HAP-1 (cell line): Measurements from ENCODE around the gene ATOX1.
"Not testable (repeated sequence)": the region's sequence is repeated elsewhere in the genome, so short reads cannot be mapped to it uniquely, and the experiment has no call there.

Source experiments
- DNase-seq, 2 experiments: peaks; one replicate each; pipeline ENCODE4 v3.0.0-alpha.2; 2016 to 2020; ENCODE audit warnings: low spot score in 2 of 2
- H3K27me3 ChIP-seq: fragments of 250-450 bp; sonication (Bioruptor Pico); 2 replicates; pipeline ENCODE4 v1.5.1; 2020; ENCODE audit warnings: low read depth, mild to moderate bottlenecking, moderate library complexity
- H3K36me3 ChIP-seq: fragments of 250-450 bp; sonication (Bioruptor Pico); replicated peaks from 2 replicates; pipeline ENCODE4 v1.5.1; 2020; ENCODE audit warnings: mild to moderate bottlenecking
- H3K4me1 ChIP-seq: fragments of 250-450 bp; sonication (Bioruptor Pico); 2 replicates; pipeline ENCODE4 v1.5.1; 2020; ENCODE audit warnings: mild to moderate bottlenecking
- H3K4me3 ChIP-seq: fragments of 250-450 bp; sonication (Bioruptor Pico); 2 replicates; pipeline ENCODE4 v1.5.1; 2020; ENCODE audit warnings: mild to moderate bottlenecking, moderate library complexity
- H3K9me3 ChIP-seq: fragments of 250-450 bp; sonication (Bioruptor Pico); 2 replicates; pipeline ENCODE4 v1.5.1; 2020; ENCODE audit warnings: mild to moderate bottlenecking, moderate library complexity
- in situ Hi-C: fragments of 300-500 bp; cut with MboI; formaldehyde crosslinking; loops from 3 replicates; pipeline ENCODE4 v1.14.3; 2020; ENCODE audit warnings: low sequenced_read_pairs, inconsistent platforms, mixed read lengths

Gene ATOX1

DNA sequence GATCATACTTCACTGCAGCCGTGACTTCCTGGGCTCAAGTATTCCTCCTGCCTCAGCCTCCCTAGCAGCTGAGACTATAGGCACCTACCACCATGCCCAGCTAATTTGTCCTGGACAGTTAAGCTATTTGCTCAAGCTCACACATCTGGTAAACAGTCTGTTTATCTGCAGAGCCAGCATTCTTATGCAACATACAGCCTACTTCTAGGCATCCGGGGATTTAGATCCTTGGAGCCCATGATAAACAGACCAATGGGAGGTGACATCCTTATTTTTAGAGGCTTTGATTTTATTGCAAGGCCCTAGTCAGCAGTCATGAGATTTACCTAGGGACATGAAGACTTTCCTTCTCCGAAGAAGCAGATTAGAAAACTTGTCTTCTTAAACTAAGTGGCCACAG lies 21.0 kb downstream of the ATOX1 start:
- no peaks in the 10 kb centered on the region for H3K36me3 ChIP-seq
- no peak for DNase-seq
- H3K27me3 ChIP-seq = no peaks in the 10 kb centered on the region
- H3K4me3 ChIP-seq = no peak overlapping the region
- no peaks in the 10 kb centered on the region for H3K9me3 ChIP-seq
- H3K4me1 ChIP-seq = no peaks in the 10 kb centered on the region
- in situ Hi-C loops = no loop called here

DNA sequence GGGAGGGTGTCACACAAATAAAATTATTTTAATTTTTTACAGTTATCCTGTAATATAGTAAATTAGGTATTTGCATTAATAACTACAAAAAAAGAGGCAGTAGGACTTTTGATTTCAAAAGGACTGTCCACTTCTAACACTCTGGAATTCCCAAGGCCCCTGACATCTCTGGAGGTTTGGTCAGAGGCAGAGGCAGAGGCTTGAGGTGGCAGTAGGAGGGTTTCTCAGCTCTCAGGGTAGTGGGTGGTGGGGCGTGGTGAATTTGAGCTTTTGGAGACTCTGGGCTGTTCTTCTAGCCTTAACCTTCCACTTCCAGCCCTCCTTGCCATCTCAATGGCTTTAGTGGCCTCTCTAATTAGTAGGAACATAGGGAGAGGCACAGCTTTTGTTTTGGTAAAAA lies 22.8 kb downstream of the ATOX1 start:
- in situ Hi-C loops = no loop called here
- Histone ChIP-seq H3K27me3 (no peaks in the 10 kb centered on the region), H3K4me1 (no peaks in the 10 kb centered on the region), H3K36me3 (no peaks in the 10 kb centered on the region), H3K9me3 (no peaks in the 10 kb centered on the region), H3K4me3 (no peak overlapping the region)
- DNase-seq = no peak

DNA sequence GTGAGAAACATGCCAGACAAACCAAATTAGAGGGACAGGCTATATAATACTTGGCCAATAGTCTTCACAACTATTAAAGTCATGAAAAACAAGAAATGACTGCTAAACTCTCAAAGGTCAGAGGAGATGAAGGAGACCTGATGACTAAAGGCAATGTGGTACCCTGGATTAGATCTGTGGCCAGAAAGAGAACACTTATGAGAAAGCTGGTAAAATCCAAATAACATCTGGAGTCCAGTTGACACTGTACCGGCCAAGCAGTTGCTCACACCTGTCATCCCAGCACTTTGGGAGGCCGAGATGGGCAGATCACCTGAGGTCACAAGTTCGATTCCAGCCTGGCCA lies 24.4 kb downstream of the ATOX1 start:
- no peak for DNase-seq
- in situ Hi-C loops = no loop called here
- no peaks in the 10 kb centered on the region for H3K27me3 ChIP-seq
- H3K4me3 ChIP-seq = no peak overlapping the region
- H3K9me3 ChIP-seq = no peaks in the 10 kb centered on the region
- no peaks in the 10 kb centered on the region for H3K36me3 ChIP-seq
- H3K4me1 ChIP-seq = no peaks in the 10 kb centered on the region

DNA sequence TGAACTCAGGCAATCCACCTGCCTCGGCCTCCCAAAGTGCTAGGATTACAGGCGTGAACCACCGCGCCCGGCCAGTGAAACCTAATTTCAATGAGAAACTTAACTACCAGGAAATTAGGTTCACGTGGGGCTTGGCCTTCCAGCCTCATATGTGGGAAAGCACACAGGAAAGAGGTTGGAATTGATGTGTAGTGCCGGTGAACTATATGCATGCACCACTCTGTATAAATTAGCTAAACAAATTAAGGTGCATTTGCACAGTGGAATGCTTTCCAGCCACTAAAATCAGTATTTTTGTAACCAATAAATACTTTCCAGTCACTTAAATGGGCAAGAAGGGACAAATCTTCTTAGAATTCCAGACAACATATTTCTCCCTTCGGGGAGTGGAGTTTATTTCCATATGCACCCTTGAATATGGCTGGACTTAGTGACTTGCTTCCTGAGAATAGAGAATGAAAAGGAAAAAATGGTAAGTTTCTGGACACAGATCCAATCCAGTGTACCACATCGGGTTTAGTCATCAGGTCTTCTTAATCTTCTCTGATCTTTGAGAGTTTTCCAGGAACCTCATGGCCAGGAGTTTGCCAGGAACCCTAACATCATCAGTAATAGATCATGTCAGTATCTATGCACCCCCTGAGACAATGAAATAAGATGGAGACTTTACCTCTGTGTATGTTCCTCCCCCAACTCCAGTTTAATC lies 24.9 kb downstream of the ATOX1 start:
- DNase-seq = no peak
- Histone ChIP-seq H3K4me3 (no peak overlapping the region), H3K36me3 (no peaks in the 10 kb centered on the region), H3K9me3 (no peaks in the 10 kb centered on the region), H3K4me1 (no peaks in the 10 kb centered on the region), H3K27me3 (no peaks in the 10 kb centered on the region)
- in situ Hi-C loops = no loop called here

DNA sequence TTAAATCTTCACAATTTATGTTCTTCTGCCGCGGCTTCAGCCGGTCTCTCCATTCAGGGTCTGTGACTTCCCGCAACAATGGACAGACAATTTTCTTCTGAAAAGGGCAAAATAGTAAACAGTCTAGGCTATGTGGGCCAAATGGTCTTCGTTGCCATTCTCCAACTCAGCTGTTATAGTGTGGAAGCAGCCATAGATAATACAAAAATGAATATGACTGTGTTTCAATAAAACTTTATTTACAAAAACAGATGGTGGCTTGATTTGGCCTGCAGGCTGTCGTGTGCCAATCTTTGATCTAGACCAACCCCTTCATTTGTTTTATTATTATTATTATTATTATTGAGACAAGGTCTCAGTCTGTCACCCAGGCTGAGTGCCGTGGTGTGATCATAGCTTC lies 28.1 kb downstream of the ATOX1 start:
- Histone ChIP-seq H3K27me3 (no peaks in the 10 kb centered on the region), H3K9me3 (no peaks in the 10 kb centered on the region), H3K4me1 (no peaks in the 10 kb centered on the region), H3K4me3 (no peak overlapping the region), H3K36me3 (no peaks in the 10 kb centered on the region)
- in situ Hi-C loops = no loop called here
- no peak for DNase-seq

DNA sequence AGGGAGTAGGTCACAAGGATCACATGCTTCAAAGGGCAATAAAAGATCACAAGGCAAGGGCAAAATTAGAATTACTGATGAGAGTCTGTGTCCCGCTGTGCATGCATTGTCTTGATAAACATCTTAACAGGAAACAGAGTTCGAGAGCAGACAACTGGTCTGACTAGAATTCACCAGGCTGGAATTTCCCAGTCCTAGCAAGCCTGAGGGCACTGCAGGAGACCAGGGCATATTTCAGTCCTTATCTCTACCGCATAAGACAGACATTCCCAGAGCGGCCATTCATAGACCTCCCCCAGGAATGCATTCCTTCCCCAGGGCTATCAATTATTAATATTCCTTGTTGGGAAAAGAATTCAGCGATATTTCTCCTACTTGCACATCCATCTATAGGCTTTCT lies 28.8 kb downstream of the ATOX1 start:
- H3K27me3 ChIP-seq, H3K36me3 ChIP-seq, H3K9me3 ChIP-seq, in situ Hi-C loops, H3K4me1 ChIP-seq, H3K4me3 ChIP-seq, DNase-seq: not testable (repeated sequence)

DNA sequence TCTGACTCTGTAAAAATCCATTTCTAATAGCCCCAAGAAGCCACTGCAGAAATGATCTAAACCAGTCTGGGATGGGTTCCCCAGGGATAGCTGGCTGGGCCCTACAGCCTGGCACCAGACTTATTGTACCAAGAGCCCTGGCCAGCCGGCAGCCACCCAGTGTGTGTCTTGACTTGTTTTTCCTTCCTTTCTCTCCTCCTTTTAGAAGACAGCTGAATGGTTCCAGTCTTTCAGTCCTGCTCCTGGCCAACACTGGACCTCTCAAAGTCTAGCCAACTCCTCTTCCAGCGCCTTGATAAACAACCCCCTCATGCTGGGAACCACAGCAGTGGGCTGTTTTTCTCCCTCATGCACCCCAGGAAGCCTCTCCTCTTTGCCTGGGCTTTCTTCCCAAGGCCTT lies 34.1 kb downstream of the ATOX1 start:
- Histone ChIP-seq H3K4me1 (no peaks in the 10 kb centered on the region), H3K36me3 (no peaks in the 10 kb centered on the region), H3K4me3 (no peak overlapping the region), H3K27me3 (no peaks in the 10 kb centered on the region), H3K9me3 (no peaks in the 10 kb centered on the region)
- in situ Hi-C loops = no loop called here
- no peak for DNase-seq

DNA sequence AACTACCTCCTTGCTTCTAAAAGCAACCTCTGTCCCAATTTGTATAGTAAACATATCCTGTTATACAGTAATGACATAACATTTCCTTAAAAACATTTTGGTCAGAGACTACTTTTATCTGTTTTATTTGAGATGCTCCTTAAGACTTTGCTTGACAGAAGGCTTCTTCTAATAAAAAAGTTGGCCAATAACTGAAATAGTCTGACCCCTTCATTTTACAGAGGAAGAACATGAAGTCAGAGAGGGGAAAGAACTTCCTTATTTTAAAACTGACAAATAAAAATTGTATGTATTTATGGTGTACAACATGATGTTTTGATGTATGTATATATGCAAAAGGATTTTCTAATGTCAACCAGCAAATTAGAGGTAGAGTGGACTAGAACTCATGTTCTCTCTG lies 35.9 kb downstream of the ATOX1 start:
- no peak for DNase-seq
- H3K36me3 ChIP-seq = no peaks in the 10 kb centered on the region
- no peaks in the 10 kb centered on the region for H3K9me3 ChIP-seq
- in situ Hi-C loops = no loop called here
- H3K4me1 ChIP-seq = no peaks in the 10 kb centered on the region
- H3K4me3 ChIP-seq = no peak overlapping the region
- H3K27me3 ChIP-seq = no peaks in the 10 kb centered on the region

DNA sequence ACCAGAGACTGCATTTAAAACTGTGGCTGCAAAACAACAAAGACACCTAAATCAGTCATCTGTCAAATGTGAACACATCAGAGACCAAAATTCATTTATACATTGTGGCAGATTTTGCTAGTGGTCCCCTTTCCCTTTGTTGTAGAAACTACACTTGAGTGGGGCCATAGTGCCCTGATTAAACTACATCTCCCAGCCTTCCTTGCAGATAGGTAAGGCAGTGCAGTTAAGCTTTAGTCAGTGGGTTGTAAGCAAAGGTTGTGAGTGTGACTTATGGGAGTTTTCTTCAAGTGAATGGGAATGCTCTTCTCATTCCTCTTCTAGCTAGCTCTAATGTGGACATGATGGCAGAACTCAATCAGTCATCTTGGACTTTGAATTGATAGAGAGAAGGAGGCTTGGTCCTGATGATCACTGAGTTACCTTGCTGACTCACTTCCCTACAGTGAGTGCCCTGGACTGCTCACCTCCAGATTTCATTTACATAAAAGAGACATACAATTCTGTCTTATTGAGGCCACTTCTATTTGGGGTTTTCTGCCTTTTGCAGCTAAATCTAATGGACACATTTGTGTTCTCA lies 36.5 kb downstream of the ATOX1 start:
- H3K27me3 ChIP-seq = no peaks in the 10 kb centered on the region
- H3K4me1 ChIP-seq = no peaks in the 10 kb centered on the region
- H3K36me3 ChIP-seq = no peaks in the 10 kb centered on the region
- no peaks in the 10 kb centered on the region for H3K9me3 ChIP-seq
- in situ Hi-C loops = no loop called here
- H3K4me3 ChIP-seq = no peak overlapping the region
- DNase-seq = no peak

DNA sequence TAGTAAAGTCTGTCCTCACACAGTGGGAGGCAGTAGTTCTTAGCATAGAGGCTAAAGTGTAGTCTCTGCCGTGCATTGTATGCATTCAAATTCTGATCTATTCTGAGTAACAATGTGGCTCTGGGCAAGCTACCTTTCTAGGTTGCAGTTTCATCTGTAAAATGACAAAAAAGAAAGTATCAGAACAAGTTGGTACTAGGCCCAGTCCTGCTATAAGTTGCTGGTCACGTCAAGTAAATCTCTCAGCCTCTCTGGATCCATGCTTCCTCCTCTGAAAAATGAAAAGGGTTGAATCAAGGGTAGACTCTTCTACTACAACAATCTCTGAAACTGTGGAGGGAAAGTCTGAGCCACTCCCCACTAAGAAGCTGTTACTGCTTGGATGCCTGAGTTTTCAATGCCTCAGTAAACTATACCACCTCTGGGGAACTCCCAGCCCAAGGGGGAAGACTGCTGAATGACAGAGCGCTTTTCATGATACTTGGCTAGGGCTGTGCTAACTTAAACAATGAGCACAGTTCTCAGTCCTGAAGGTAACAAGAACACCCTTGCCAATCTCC lies 37.3 kb downstream of the ATOX1 start:
- Histone ChIP-seq H3K36me3 (no peaks in the 10 kb centered on the region), H3K9me3 (no peaks in the 10 kb centered on the region), H3K4me1 (no peaks in the 10 kb centered on the region), H3K27me3 (no peaks in the 10 kb centered on the region), H3K4me3 (no peak overlapping the region)
- in situ Hi-C loops = no loop called here
- DNase-seq = no peak

DNA sequence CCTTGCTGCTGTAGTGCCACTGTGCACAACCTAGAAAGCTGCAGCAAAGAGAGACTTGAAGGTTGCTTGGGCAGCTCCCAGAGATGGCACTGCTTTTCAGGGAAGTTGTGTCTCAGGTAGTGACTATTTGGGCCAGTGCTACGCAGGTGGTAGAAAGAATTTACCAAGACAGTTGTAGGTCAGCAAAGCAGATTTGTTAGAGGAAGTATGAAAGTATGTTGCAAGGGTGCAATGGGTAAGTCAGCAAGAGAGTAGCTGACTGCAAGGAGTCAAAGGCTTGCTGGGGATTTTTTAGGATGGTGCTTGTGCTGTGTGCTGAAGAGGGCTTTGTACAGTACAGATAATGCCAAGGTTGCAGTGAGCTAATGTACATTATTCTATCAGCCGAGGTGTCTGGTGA lies 38.2 kb downstream of the ATOX1 start:
- DNase-seq = no peak
- H3K27me3 ChIP-seq = no peaks in the 10 kb centered on the region
- H3K9me3 ChIP-seq = no peaks in the 10 kb centered on the region
- no peaks in the 10 kb centered on the region for H3K36me3 ChIP-seq
- in situ Hi-C loops = no loop called here
- no peaks in the 10 kb centered on the region for H3K4me1 ChIP-seq
- no peak overlapping the region for H3K4me3 ChIP-seq

DNA sequence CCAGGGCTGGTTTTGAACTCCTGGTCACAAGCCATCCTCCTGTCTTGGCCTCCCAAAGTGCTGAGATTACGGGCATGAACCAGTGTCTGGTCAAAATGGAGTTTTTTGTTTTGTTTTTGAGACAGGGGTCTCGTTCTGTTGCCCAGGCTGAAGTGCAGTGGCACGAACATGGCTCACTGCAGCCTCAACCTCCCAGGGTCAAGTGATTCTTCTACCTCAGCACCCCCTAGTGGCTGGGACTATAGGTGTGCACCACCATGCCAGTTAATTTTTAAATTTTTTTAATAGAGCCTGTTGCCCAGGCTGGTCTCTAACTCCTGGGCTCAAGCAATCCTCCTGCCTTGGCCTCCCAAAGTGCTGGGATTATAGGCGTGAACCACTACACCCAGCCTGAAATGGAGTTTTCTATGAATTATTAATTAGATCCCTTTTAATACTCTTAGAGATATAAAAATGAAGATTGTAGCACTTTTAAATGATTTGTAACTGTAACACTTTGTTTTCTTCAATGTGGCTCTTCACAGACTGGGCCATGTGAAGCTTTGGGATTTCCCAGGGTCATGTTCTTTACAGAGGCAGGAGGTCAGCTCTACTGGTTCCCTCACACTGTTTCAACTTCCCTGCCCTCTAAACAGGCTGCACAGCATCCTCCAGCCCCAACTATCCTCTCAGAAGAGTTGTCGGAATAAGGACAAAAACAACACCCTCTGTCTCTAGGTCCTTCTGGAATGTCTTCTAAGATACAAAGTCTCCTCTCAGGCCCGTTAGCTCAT lies 39.0 kb downstream of the ATOX1 start:
- no peaks in the 10 kb centered on the region for H3K27me3 ChIP-seq
- no peaks in the 10 kb centered on the region for H3K9me3 ChIP-seq
- peak in 1 of 2 experiments; percentile 72 for DNase-seq
- H3K4me1 ChIP-seq = no peaks in the 10 kb centered on the region
- H3K4me3 ChIP-seq = no peak overlapping the region
- H3K36me3 ChIP-seq = no peaks in the 10 kb centered on the region
- in situ Hi-C loops = no loop called here

DNA sequence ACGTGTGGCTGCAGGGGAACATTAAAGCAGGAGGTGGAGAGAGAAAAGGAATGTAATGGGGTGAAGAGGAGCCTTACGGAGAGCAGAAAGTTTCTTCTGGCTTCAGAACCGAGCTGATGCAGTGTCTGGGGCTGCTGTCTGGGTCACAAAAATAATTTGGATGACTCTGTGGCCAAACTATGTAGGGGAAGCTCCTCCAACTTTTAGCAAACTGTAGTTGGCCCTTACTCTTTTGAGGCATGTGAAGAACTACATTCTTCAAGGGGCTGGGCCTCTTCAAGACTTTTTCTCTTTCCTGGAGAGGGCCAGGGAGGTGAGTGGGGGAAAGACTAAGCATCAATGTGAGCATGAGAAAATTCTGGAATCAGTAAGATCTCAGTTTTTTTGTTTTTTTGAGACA lies 39.8 kb downstream of the ATOX1 start:
- Histone ChIP-seq H3K4me3 (no peak overlapping the region), H3K4me1 (no peaks in the 10 kb centered on the region), H3K9me3 (no peaks in the 10 kb centered on the region), H3K36me3 (no peaks in the 10 kb centered on the region), H3K27me3 (no peaks in the 10 kb centered on the region)
- no peak for DNase-seq
- in situ Hi-C loops = no loop called here

DNA sequence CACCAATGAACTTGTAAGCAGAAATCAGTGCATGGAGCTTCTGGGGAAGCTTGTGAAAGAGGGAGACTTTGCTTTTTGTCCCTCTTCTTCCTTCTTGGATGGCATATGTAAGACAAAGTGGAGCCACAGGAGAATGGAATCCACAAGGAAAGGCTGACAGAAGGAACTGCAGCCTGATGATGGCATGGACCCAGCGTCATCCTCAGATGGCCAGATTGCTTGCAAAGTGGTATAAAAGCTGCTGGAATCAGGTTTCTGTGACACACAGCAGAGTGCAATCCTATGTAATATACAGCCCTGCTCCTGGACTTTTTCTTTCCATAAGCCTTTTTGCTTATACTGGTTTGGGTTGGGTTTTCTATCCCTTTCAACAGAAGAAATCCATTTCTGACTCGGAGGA lies 40.3 kb downstream of the ATOX1 start:
- Histone ChIP-seq H3K36me3 (no peaks in the 10 kb centered on the region), H3K9me3 (no peaks in the 10 kb centered on the region), H3K4me3 (no peak overlapping the region), H3K27me3 (no peaks in the 10 kb centered on the region), H3K4me1 (no peaks in the 10 kb centered on the region)
- DNase-seq = no peak
- in situ Hi-C loops = no loop called here
